Gastrocnemius medialis (tissue), 4 donors: ENCODE data around the gene CFLAR. TPM values are rescaled to one million over a fixed set of nuclear protein-coding genes. Genes with fewer than 3 reads are reported as not detected.

ENCODE experiments used
- ATAC-seq, 2 donors: fragments of 150-250 bp; one replicate each; pipeline ENCODE4 v1.9.1; 2016
- DNase-seq, 2 donors: peaks; one replicate each; pipeline ENCODE4 v3.0.0-alpha.2; 2019
- H3K27ac ChIP-seq, 4 donors: fragments of 200-600 bp; sonication (generic); 1 replicate in 1 of 4; 2 replicates in 3 of 4; pipeline ENCODE4 v1.5.1; 2016 to 2018; ENCODE audit warnings: mild to moderate bottlenecking in 2 of 4, moderate library complexity in 1 of 4
- H3K27me3 ChIP-seq, 3 donors: fragments of 200-600 bp; sonication (generic) in 2 of 3; 1 replicate in 1 of 3; 2 replicates in 2 of 3; pipeline versions ENCODE4 v1.5.1 to v1.6.0; 2016 to 2019; ENCODE audit warnings: mild to moderate bottlenecking in 1 of 3, moderate library complexity in 1 of 3
- H3K36me3 ChIP-seq, 2 donors: fragments of 200-600 bp; sonication (generic) in 1 of 2; one replicate each; pipeline ENCODE4 v1.5.1; 2017 to 2018
- H3K4me1 ChIP-seq, 2 donors: fragments of 200-600 bp; sonication (generic) in 1 of 2; one replicate each; pipeline ENCODE4 v1.5.1; 2016 to 2017; ENCODE audit warnings: mild to moderate bottlenecking in 2 of 2
- H3K4me3 ChIP-seq, 4 donors: fragments of 200-600 bp; sonication (generic) in 3 of 4; 1 replicate in 1 of 4; 2 replicates in 3 of 4; pipeline ENCODE4 v1.5.1; 2016 to 2019; ENCODE audit warnings: mild to moderate bottlenecking in 2 of 4
- H3K9me3 ChIP-seq, 3 donors: fragments of 200-600 bp; sonication (generic) in 2 of 3; 1 replicate in 1 of 3; 2 replicates in 2 of 3; pipeline ENCODE4 v1.5.1; 2016 to 2019
- CTCF ChIP-seq, 5 experiments: fragments of 450-650 bp in 3 of 5; fragments of 200-600 bp in 2 of 5; sonication (generic) in 2 of 5; IDR thresholded peaks in 4 of 5; conservative IDR thresholded peaks in 1 of 5; 1 replicate in 4 of 5; 2 replicates in 1 of 5; pipeline ENCODE4 v1.5.1; 2016 to 2019; ENCODE audit warnings: antibody characterized with exemption in 5 of 5, mild to moderate bottlenecking in 3 of 5, moderate library complexity in 3 of 5
- POLR2A ChIP-seq, 2 donors: fragments of 450-650 bp; IDR thresholded peaks; one replicate each; pipeline ENCODE4 v1.6.1; 2017; ENCODE audit warnings: antibody characterized with exemption in 2 of 2, mild to moderate bottlenecking in 2 of 2, moderate library complexity in 2 of 2
- in situ Hi-C, 4 donors: fragments of 200-750 bp; cut with MboI; loops; one replicate each; pipeline versions ENCODE4 v1.15.0 to v1.8.0; 2017; ENCODE audit warnings: low sequenced_read_pairs in 4 of 4
- intact Hi-C: fragments of 100-400 bp; cut with DNase I; formaldehyde crosslinking; loops from one replicate; pipeline ENCODE4 v1.15.1; 2023; ENCODE audit warnings: low total_unique reads
- total RNA-seq, 4 donors: library from RNA; depleted of rRNA; stranded (reverse); fragments of >200 nt; gene quantifications; one replicate each; pipeline versions ENCODE4 v1.1.0 to v1.2.3, GENCODE V29; 2016

The CFLAR gene
- total RNA-seq, 4 donors from 2014 or later, result 298 to 491 (median 352) TPM

- Histone ChIP-seq H3K9me3 (no peaks in the 10 kb centered on the region), H3K27ac (peak overlapping the region; percentile 66 to 81 (median 76)), H3K4me3 (no peak overlapping the region), H3K4me1 (peaks cover 21 to 58% of the 10 kb centered on the region in 2 donors), H3K36me3 (peaks cover 7 to 89% of the 10 kb centered on the region in 2 donors), H3K27me3 (no peaks in the 10 kb centered on the region)
- no peak for DNase-seq
- no peak for TF ChIP-seq POLR2A (IDR thresholded peaks at IDR 0.05)
- TF ChIP-seq CTCF (IDR thresholded peaks at IDR 0.05 in 4 of 5, conservative IDR thresholded peaks at IDR 0.05 in 1 of 5), result no peak
- in situ Hi-C loops, result loop anchor here in 1 of 4 donors (5.0 kb wide), 1 partner anchor 34 kb away; the partner anchor contains the start of gene CFLAR
- intact Hi-C loops, result no loop called here
- no peak for ATAC-seq
Measured at GRCh38 chr2:201151127-201151981, 35.4 kb downstream of the CFLAR start.

GRCh38 chr2:201152517-201152916 lies 36.6 kb downstream of the CFLAR start:
- TF ChIP-seq POLR2A (IDR thresholded peaks at IDR 0.05) (no peak), CTCF (IDR thresholded peaks at IDR 0.05 in 4 of 5, conservative IDR thresholded peaks at IDR 0.05 in 1 of 5) (no peak)
- Histone ChIP-seq H3K27me3 (no peaks in the 10 kb centered on the region), H3K4me1 (peaks cover 23 to 59% of the 10 kb centered on the region in 2 donors), H3K9me3 (no peaks in the 10 kb centered on the region), H3K27ac (peak overlapping the region; percentile 66 to 81 (median 76)), H3K36me3 (peaks cover 7 to 90% of the 10 kb centered on the region in 2 donors), H3K4me3 (no peak overlapping the region)
- ATAC-seq (peak in 1 of 2 donors; percentile 5), DNase-seq (no peak)
- in situ Hi-C loops (loop anchor here in 1 of 4 donors (5.0 kb wide), 1 partner anchor 35 kb away; the partner anchor contains the start of gene CFLAR), intact Hi-C loops (no loop called here)

- Histone ChIP-seq H3K4me1 (peaks cover 30 to 63% of the 10 kb centered on the region in 2 donors), H3K27me3 (no peaks in the 10 kb centered on the region), H3K36me3 (peaks cover 12 to 95% of the 10 kb centered on the region in 2 donors), H3K27ac (peak overlapping the region; percentile 66 to 81 (median 76)), H3K4me3 (no peak overlapping the region), H3K9me3 (no peaks in the 10 kb centered on the region)
- intact Hi-C loops, result no loop called here
- ATAC-seq (no peak), DNase-seq (no peak)
- no peak for TF ChIP-seq CTCF (IDR thresholded peaks at IDR 0.05 in 4 of 5, conservative IDR thresholded peaks at IDR 0.05 in 1 of 5)
- no peak for TF ChIP-seq POLR2A (IDR thresholded peaks at IDR 0.05)
- in situ Hi-C loops, result loop anchor here in 1 of 4 donors (5.0 kb wide), 1 partner anchor 36 kb away; the partner anchor contains the start of gene CFLAR
Measured at GRCh38 chr2:201152999-201153815, 37.2 kb downstream of the CFLAR start.

- TF ChIP-seq CTCF (IDR thresholded peaks at IDR 0.05 in 4 of 5, conservative IDR thresholded peaks at IDR 0.05 in 1 of 5) (no peak), POLR2A (IDR thresholded peaks at IDR 0.05) (no peak)
- no peaks in the 10 kb centered on the region for H3K27me3 ChIP-seq
- no peak overlapping the region for H3K4me3 ChIP-seq
- intact Hi-C loops, result no loop called here
- DNase-seq (no peak), ATAC-seq (no peak)
- H3K36me3 ChIP-seq, result peaks cover 8 to 95% of the 10 kb centered on the region in 2 donors
- peaks cover 29 to 53% of the 10 kb centered on the region in 2 donors for H3K4me1 ChIP-seq
- no peaks in the 10 kb centered on the region for H3K9me3 ChIP-seq
- peak overlapping the region; percentile 21 to 81 (median 56) for H3K27ac ChIP-seq
- in situ Hi-C loops, result loop anchor here in 1 of 4 donors (5.0 kb wide), 1 partner anchor 38 kb away; the partner anchor contains the start of gene CFLAR
Measured at GRCh38 chr2:201154615-201155399, 38.8 kb downstream of the CFLAR start.
